GM23338 (cell line): ENCODE data around the gene UIMC1. TPM values are rescaled to one million over a fixed set of nuclear protein-coding genes. Genes with fewer than 3 reads are reported as not detected.

Experiments
- ATAC-seq: fragments of 200-7000 bp; cut with Tn5 transposase; 3 replicates; pipeline ENCODE4 v1.9.1; 2020
- DNase-seq: peaks from one replicate; pipeline ENCODE4 v3.0.0-alpha.2; 2015; ENCODE audit warnings: low spot score
- H2AFZ ChIP-seq: fragments of 200-600 bp; sonication (generic); 2 replicates; pipeline ENCODE4 v1.8.0; 2016; ENCODE audit warnings: antibody characterized with exemption, mild to moderate bottlenecking, moderate library complexity
- H3F3A ChIP-seq: fragments of 200-600 bp; sonication (generic); replicated peaks from 2 replicates; pipeline ENCODE4 v1.8.0; 2017; ENCODE audit warnings: antibody characterized with exemption, mixed run types, low read depth
- H3K27ac ChIP-seq: fragments of 200-600 bp; sonication (generic); 2 replicates; pipeline ENCODE4 v1.6.1; 2016; ENCODE audit warnings: low read depth
- H3K27me3 ChIP-seq: fragments of 200-600 bp; sonication (generic); 2 replicates; pipeline ENCODE4 v1.8.0; 2016; ENCODE audit warnings: mild to moderate bottlenecking, mixed run types, moderate library complexity; ENCODE audit not compliant: insufficient read depth
- H3K36me3 ChIP-seq: fragments of 200-600 bp; sonication (generic); 2 replicates; pipeline ENCODE4 v1.8.0; 2016; ENCODE audit warnings: mild to moderate bottlenecking; ENCODE audit not compliant: insufficient read depth
- H3K4me1 ChIP-seq: fragments of 200-600 bp; sonication (generic); 2 replicates; pipeline ENCODE4 v1.8.0; 2016; ENCODE audit warnings: mild to moderate bottlenecking, moderate library complexity; ENCODE audit not compliant: insufficient read depth
- H3K4me2 ChIP-seq: fragments of 200-600 bp; sonication (generic); 2 replicates; pipeline ENCODE4 v1.7.1; 2017; ENCODE audit warnings: mixed run types
- H3K4me3 ChIP-seq: fragments of 200-600 bp; sonication (generic); 2 replicates; pipeline ENCODE4 v1.6.1; 2016; ENCODE audit warnings: mixed run types
- H3K79me2 ChIP-seq: fragments of 200-600 bp; sonication (generic); replicated peaks from 2 replicates; pipeline ENCODE4 v1.8.0; 2017; ENCODE audit warnings: mild to moderate bottlenecking; ENCODE audit not compliant: insufficient read depth
- H3K9me2 ChIP-seq: fragments of 200-600 bp; sonication (generic); 2 replicates; pipeline ENCODE4 v1.8.0; 2017; ENCODE audit not compliant: insufficient read depth
- H4K20me1 ChIP-seq: fragments of 200-600 bp; sonication (generic); replicated peaks from 2 replicates; pipeline ENCODE4 v1.8.0; 2017; ENCODE audit warnings: mild to moderate bottlenecking; ENCODE audit not compliant: insufficient read depth
- H3K27ac Mint-ChIP-seq: 2 replicates; pipeline ENCODE4 v1.8.0; 2020; ENCODE audit warnings: inconsistent platforms, mild to moderate bottlenecking, moderate library complexity, mixed read lengths
- H3K27me3 Mint-ChIP-seq: 3 replicates; pipeline ENCODE4 v1.8.0; 2022; ENCODE audit warnings: low read depth, mild to moderate bottlenecking, moderate library complexity, mixed read lengths, inconsistent platforms; ENCODE audit not compliant: insufficient read depth, poor library complexity
- H3K36me3 Mint-ChIP-seq: 3 replicates; pipeline ENCODE4 v1.8.0; 2021; ENCODE audit warnings: low read depth, mild to moderate bottlenecking, inconsistent platforms, moderate library complexity, mixed read lengths
- H3K4me1 Mint-ChIP-seq: 3 replicates; pipeline ENCODE4 v1.8.0; 2020; ENCODE audit warnings: mild to moderate bottlenecking, inconsistent platforms, mixed read lengths
- H3K4me3 Mint-ChIP-seq: 3 replicates; pipeline ENCODE4 v1.8.0; 2021; ENCODE audit warnings: moderate library complexity, mild to moderate bottlenecking, inconsistent platforms, mixed read lengths
- H3K9me3 Mint-ChIP-seq: 3 replicates; pipeline ENCODE4 v1.8.0; 2020; ENCODE audit warnings: moderate library complexity, mild to moderate bottlenecking, inconsistent platforms, mixed read lengths
- EZH2 ChIP-seq: fragments of 200-600 bp; sonication (generic); IDR thresholded peaks from one replicate; pipeline ENCODE4 v1.8.0; 2017; ENCODE audit warnings: antibody characterized with exemption, mild to moderate bottlenecking, low read depth; ENCODE audit not compliant: unreplicated experiment
- EZH2phosphoT487 ChIP-seq: fragments of 200-600 bp; sonication (generic); IDR thresholded peaks from one replicate; pipeline ENCODE4 v1.8.1; 2018; ENCODE audit warnings: antibody characterized with exemption; ENCODE audit not compliant: unreplicated experiment
- POLR2AphosphoS5 ChIP-seq: IDR thresholded peaks from 2 replicates; pipeline ENCODE4 v1.6.1; 2016; ENCODE audit warnings: antibody characterized with exemption, low read depth
- REST ChIP-seq: IDR thresholded peaks from one replicate; pipeline ENCODE4 v1.6.1; 2018; ENCODE audit warnings: antibody characterized with exemption; ENCODE audit not compliant: unreplicated experiment
- STAT1 ChIP-seq: IDR thresholded peaks from one replicate; pipeline ENCODE4 v1.6.1; 2016; ENCODE audit warnings: antibody characterized with exemption; ENCODE audit not compliant: unreplicated experiment
- ZNF331 ChIP-seq: fragments of 250-450 bp; sonication (Bioruptor Pico); IDR thresholded peaks from 2 replicates; pipeline ENCODE4 v1.5.0; 2020; ENCODE audit warnings: low read depth, mild to moderate bottlenecking, moderate library complexity
- ZNF462 ChIP-seq: fragments of 250-450 bp; sonication (Bioruptor Pico); IDR thresholded peaks from 2 replicates; pipeline ENCODE4 v1.5.0; 2020; ENCODE audit warnings: mild to moderate bottlenecking, moderate library complexity
- polyA plus RNA-seq: library from polyadenylated mRNA; unstranded; fragments of >200 nt; fragmentation: Nextera tagmentation; extraction: Ambion mirVana; gene quantifications from 2 replicates; pipeline ENCODE4 v1.2.1, GENCODE V29; 2016
- total RNA-seq: library from RNA; depleted of rRNA; stranded (reverse); fragments of >200 nt; shearing (Covaris generic); gene quantifications from 2 replicates; pipeline ENCODE4 v1.2.3, GENCODE V29; 2014

The UIMC1 gene
- total and polyA plus RNA-seq, 2 experiments from 2014 or later, result 36.4 to 40.1 TPM

- H3K27me3 ChIP-seq, result no peaks in the 10 kb centered on the region
- 0 out of 2 replicates have a peak, but pooled peaks cover 5% of the 10 kb centered on the region for H3K79me2 ChIP-seq
- no peaks in the 10 kb centered on the region; the same call in 1 of the 2 replicates for H3F3A ChIP-seq
- H3K4me2 ChIP-seq, result no peak overlapping the region
- H2AFZ ChIP-seq, result no peak overlapping the region
- H3K36me3 ChIP-seq, result no peaks in the 10 kb centered on the region; the same call in 1 of the 2 replicates
- H3K27ac Mint-ChIP-seq, result no peak overlapping the region; the same call in 1 of the 2 replicates
- no peak overlapping the region for H3K4me3 ChIP-seq
- no peak for DNase-seq
- no peak for ATAC-seq
- TF ChIP-seq REST, result no peak
- TF ChIP-seq ZNF331 (CRISPR knock-in tag), result no peak
- no peak for TF ChIP-seq EZH2
- TF ChIP-seq STAT1, result no peak
- no peak for TF ChIP-seq POLR2AphosphoS5
- TF ChIP-seq EZH2phosphoT487, result no peak
- TF ChIP-seq ZNF462 (CRISPR knock-in tag), result no peak
- peaks cover 6% of the 10 kb centered on the region for H3K4me1 Mint-ChIP-seq
- H3K4me3 Mint-ChIP-seq, result no peak overlapping the region
- H3K27ac ChIP-seq, result no peak overlapping the region
- H3K27me3 Mint-ChIP-seq, result peaks cover under 1% of the 10 kb centered on the region
- H3K4me1 ChIP-seq, result no peaks in the 10 kb centered on the region
- no peaks in the 10 kb centered on the region; the same call in 1 of the 2 replicates for H3K9me2 ChIP-seq
- peaks cover 4% of the 10 kb centered on the region; the same call in 1 of the 3 replicates for H3K36me3 Mint-ChIP-seq
- no peaks in the 10 kb centered on the region; the same call in 1 of the 2 replicates for H4K20me1 ChIP-seq
- H3K9me3 Mint-ChIP-seq, result no peaks in the 10 kb centered on the region; the same call in 2 of the 3 replicates
Observed at GRCh38 chr5:176915906-176916305, 90.7 kb downstream of the UIMC1 start.
